GM18508 (cell line): ENCODE data around the gene ZBTB43.
"Not testable (repeated sequence)": the region's sequence is repeated elsewhere in the genome, so short reads cannot be mapped to it uniquely, and the experiment has no call there.

Experiments
- ATAC-seq: cut with Tn5 transposase; IDR thresholded peaks from one replicate; pipeline ENCODE4 v1.9.1; 2021; ENCODE audit warnings: moderate number of reproducible peaks; ENCODE audit not compliant: insufficient read depth, unreplicated experiment

The ZBTB43 gene

GRCh38 chr9:126804696-126805553, at the start of gene ZBTB43:
Gene ZBTB43 (plus strand): TSS chr9:126805040. CDS start chr9:126832510, 27,470 bp downstream.
- no peak for ATAC-seq

- no peak for ATAC-seq
Measured at GRCh38 chr9:126755317-126755875, 49.4 kb upstream of the ZBTB43 start.

GRCh38 chr9:126756238-126756637, 48.6 kb upstream of the ZBTB43 start:
- no peak for ATAC-seq

- no peak for ATAC-seq
Measured at GRCh38 chr9:126756876-126757415, 47.9 kb upstream of the ZBTB43 start.

- ATAC-seq, result no peak
Measured at GRCh38 chr9:126758916-126759585, 45.8 kb upstream of the ZBTB43 start.

- no peak for ATAC-seq
Measured at GRCh38 chr9:126761274-126761673, 43.6 kb upstream of the ZBTB43 start.

GRCh38 chr9:126763130-126763764, 41.6 kb upstream of the ZBTB43 start:
- no peak for ATAC-seq

- ATAC-seq, result no peak
Measured at GRCh38 chr9:126773004-126773607, 31.7 kb upstream of the ZBTB43 start.

GRCh38 chr9:126775926-126776325, 28.9 kb upstream of the ZBTB43 start:
- ATAC-seq, result no peak

- ATAC-seq, result no peak
Measured at GRCh38 chr9:126777733-126778132, 27.1 kb upstream of the ZBTB43 start.

GRCh38 chr9:126778141-126778540, 26.7 kb upstream of the ZBTB43 start:
- ATAC-seq, result no peak

- ATAC-seq, result not testable (repeated sequence)
Measured at GRCh38 chr9:126778696-126779095, 26.1 kb upstream of the ZBTB43 start.

GRCh38 chr9:126781186-126782052, 23.4 kb upstream of the ZBTB43 start:
- no peak for ATAC-seq

- no peak for ATAC-seq
Measured at GRCh38 chr9:126782053-126782388, 22.8 kb upstream of the ZBTB43 start.

GRCh38 chr9:126783949-126784348, 20.9 kb upstream of the ZBTB43 start:
- no peak for ATAC-seq

GRCh38 chr9:126784401-126784800, 20.4 kb upstream of the ZBTB43 start:
- ATAC-seq, result no peak

GRCh38 chr9:126784841-126785240, 20.0 kb upstream of the ZBTB43 start:
- ATAC-seq, result not testable (repeated sequence)

GRCh38 chr9:126788046-126788445, 16.8 kb upstream of the ZBTB43 start:
- no peak for ATAC-seq

GRCh38 chr9:126788634-126789349, 16.0 kb upstream of the ZBTB43 start:
- no peak for ATAC-seq
